GOT3 (cell line): ENCODE measurements around the gene SLC6A16.
"Not testable (repeated sequence)": the region's sequence is repeated elsewhere in the genome, so short reads cannot be mapped to it uniquely, and the experiment has no call there.

Experiments
- DNase-seq: peaks from one replicate; lab custom pipeline; 2025; ENCODE audit warnings: mixed read lengths; lab: John Stamatoyannopoulos, UW

The SLC6A16 gene

GRCh38 chr19:49331187-49331586, 6.2 kb upstream of the SLC6A16 start:
- DNase-seq, result not testable (repeated sequence)

- DNase-seq, result no peak
These were observed 3.8 kb upstream of the SLC6A16 start for GRCh38 chr19:49328741-49329140.

- no peak for DNase-seq
These were observed 3.0 kb upstream of the SLC6A16 start for GRCh38 chr19:49327878-49328544.

GRCh38 chr19:49326165-49326704, 1.2 kb upstream of the SLC6A16 start:
- no peak for DNase-seq

- not testable (repeated sequence) for DNase-seq
These were observed 765 bp upstream of the SLC6A16 start for GRCh38 chr19:49325756-49326155.

- no peak for DNase-seq
These were observed 6.7 kb downstream of the SLC6A16 start for GRCh38 chr19:49318296-49318695.

GRCh38 chr19:49316284-49316683, 8.7 kb downstream of the SLC6A16 start:
- DNase-seq, result no peak

- DNase-seq, result no peak
These were observed 9.9 kb downstream of the SLC6A16 start for GRCh38 chr19:49315111-49315510.

- DNase-seq, result no peak
These were observed 15.9 kb downstream of the SLC6A16 start for GRCh38 chr19:49309087-49309486.

GRCh38 chr19:49306734-49307133, 18.3 kb downstream of the SLC6A16 start:
- not testable (repeated sequence) for DNase-seq

- no peak for DNase-seq
These were observed 23.1 kb downstream of the SLC6A16 start for GRCh38 chr19:49301866-49302252.

GRCh38 chr19:49301165-49301865, 23.7 kb downstream of the SLC6A16 start:
- no peak for DNase-seq

GRCh38 chr19:49298653-49299052, 26.3 kb downstream of the SLC6A16 start:
- DNase-seq, result not testable (repeated sequence)

GRCh38 chr19:49297403-49297802, 27.6 kb downstream of the SLC6A16 start:
- DNase-seq, result no peak

- no peak for DNase-seq
These were observed 29.6 kb downstream of the SLC6A16 start for GRCh38 chr19:49295208-49295880.

- no peak for DNase-seq
These were observed 30.6 kb downstream of the SLC6A16 start for GRCh38 chr19:49294401-49294800.

- DNase-seq, result no peak
These were observed 34.5 kb downstream of the SLC6A16 start for GRCh38 chr19:49290517-49290916.

- DNase-seq, result not testable (repeated sequence)
These were observed 35.7 kb downstream of the SLC6A16 start for GRCh38 chr19:49289286-49289685.

- DNase-seq, result not testable (repeated sequence)
These were observed 36.8 kb downstream of the SLC6A16 start for GRCh38 chr19:49288205-49288604.

GRCh38 chr19:49287141-49287770, 37.7 kb downstream of the SLC6A16 start:
- DNase-seq, result no peak

GRCh38 chr19:49282184-49282583, 42.8 kb downstream of the SLC6A16 start:
- no peak for DNase-seq

- DNase-seq, result no peak
These were observed 52.8 kb downstream of the SLC6A16 start for GRCh38 chr19:49272204-49272603.
